Measurements from ENCODE around the gene CSTPP1.
"Not testable (repeated sequence)": the region's sequence is repeated elsewhere in the genome, so short reads cannot be mapped to it uniquely, and the experiment has no call there.

CSTPP1 gene

DNA sequence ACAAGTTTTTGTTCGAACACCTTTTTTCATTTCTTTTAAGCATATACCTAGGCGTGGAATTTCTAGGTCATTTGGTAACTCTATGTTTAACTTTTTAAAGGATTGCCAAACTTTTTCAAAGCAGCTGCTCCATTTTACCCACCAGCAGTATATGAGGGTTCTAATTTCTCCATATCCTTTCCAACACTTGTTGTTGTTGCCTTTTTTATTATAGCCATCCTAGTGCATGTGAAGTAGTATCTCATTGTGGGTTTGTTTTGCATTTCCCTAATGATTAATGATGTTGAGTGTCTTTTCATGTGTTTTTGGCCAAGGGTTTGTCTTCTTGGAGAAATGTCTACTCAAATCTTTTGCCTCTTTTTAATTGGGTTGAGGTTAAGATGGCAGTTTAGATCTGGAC, 24.5 kb downstream of the CSTPP1 start:
- DNase-seq = no peak

DNA sequence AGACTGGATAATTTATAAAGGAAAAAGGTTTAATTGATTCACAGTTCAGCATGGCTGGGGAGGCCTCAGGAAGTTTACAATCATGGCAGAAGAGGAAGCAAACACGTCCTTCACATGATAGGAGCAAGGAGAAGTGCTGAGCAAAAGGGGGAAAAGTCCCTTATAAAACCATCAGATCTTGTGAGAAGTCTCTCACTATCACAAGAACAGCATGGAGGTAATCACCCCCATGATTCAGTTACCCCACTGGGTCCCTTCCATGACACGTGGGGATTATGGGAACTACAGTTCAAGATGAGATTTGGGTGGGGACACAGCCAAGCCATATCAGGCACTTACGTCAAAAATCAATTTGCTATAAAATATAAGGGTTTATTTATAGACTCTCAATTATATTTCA, 25.3 kb downstream of the CSTPP1 start:
- not testable (repeated sequence) for DNase-seq

DNA sequence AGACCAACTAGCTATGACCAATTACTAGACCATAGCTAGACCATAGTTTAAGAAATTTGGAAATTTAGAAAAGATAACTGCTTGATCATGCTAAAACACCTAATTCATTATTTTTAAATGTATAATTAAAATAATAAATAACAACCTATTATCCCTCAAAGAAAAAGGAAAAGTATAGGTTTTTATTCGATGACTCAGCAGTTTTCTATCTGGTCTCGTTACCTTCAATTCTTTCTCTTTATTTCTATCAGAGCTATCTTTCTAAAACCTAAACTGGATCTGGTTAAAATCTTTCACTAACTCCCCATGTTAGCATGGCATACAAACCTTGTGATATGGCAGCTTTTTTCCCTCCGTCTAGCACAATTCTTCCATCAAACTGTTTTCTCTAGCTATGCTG, 27.3 kb downstream of the CSTPP1 start:
- DNase-seq = no peak

- no peak for DNase-seq
These were observed 30.2 kb downstream of the CSTPP1 start for GRCh38 chr11:46966773-46967172.

DNA sequence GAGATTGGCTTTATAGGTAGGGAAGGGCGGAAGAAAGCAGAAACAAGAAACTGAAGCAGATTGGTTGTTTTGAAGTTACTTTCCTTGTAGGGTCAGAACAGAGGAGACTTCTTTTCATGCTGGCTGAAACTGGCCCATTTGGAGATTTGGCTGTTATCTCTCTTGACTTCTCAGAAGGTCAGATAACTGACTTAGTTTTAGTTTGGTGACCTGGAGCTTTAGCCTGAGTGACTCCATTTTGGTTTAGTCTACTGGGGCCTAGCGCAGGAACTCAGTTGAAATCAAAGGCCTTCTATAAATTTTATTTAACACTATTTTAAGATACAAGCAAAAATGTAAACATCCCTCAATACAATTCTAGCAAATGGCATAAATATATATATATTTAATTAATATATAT, 31.4 kb downstream of the CSTPP1 start:
- no peak for DNase-seq

DNA sequence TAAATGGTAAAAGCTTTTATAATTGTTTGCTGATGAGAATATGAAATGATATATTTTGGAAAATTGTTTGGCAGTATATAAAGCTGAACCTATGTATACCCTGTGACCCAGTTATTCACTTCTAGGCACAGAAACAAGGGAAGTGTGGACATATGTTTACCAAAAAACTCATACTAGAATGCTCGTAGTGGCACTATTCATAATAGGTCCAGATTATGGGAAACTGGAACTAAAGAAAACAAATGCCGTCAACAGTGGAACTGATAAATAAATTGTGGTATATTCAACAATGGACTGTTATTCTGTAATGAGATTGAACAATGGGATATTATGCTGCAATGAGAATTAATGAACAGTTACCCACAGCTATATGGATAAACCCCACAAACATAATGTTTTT, 32.8 kb downstream of the CSTPP1 start:
- DNase-seq = no peak

GRCh38 chr11:46970913-46971625, 34.5 kb downstream of the CSTPP1 start:
- no peak for DNase-seq

DNA sequence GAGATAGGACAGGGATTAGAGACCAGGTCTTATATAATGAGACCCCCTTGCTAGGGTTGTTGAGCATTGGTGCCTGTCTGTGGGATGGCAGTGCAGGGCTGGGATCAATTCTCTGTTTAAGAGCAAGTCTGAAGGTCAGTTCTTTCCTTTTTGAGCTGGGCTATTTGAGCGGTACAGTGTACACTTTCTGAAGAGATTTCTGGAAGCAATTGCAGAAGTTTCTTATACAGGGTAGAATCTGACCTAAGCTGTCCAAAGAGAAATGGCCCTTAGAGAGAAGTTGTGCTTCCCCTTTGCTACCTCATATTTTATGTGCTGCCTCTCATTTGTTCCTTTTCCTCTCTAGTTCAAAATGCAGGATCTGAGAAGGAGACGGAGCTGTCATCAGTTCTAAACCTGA, 35.8 kb downstream of the CSTPP1 start:
- DNase-seq = no peak

GRCh38 chr11:46972821-46973220, 36.3 kb downstream of the CSTPP1 start:
- DNase-seq = no peak

- DNase-seq = no peak
These were observed 39.8 kb downstream of the CSTPP1 start for GRCh38 chr11:46976182-46976854.

GRCh38 chr11:46977038-46977813, 40.7 kb downstream of the CSTPP1 start:
- no peak for DNase-seq

DNA sequence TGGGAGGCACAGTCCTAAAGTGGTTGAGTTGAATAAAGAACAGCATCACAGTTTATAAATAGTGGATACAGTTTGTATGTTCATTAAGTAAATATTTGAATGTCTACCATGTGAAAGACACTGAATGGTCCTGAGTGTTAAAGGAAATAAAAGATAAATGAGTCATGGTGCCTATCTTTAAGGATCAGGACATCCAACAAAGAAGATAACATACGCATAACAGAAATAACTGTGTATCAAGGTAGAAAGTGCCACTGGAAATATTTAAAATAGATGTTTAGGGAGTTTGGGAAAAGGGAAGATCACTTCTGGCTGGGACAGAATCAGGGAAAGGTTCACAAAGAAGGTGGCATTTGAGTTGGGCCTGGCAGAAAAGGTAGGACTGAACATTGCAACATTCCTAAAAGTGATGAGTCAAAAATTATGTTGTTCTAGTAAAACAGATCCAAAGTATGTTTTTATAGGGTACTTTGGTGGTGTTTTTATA, 41.5 kb downstream of the CSTPP1 start:
- DNase-seq = no peak

GRCh38 chr11:46979358-46979757, 42.8 kb downstream of the CSTPP1 start:
- DNase-seq = no peak

- DNase-seq = peak in 1 of 2 donors; percentile 15
These were observed 44.9 kb downstream of the CSTPP1 start for GRCh38 chr11:46981436-46981835.

DNA sequence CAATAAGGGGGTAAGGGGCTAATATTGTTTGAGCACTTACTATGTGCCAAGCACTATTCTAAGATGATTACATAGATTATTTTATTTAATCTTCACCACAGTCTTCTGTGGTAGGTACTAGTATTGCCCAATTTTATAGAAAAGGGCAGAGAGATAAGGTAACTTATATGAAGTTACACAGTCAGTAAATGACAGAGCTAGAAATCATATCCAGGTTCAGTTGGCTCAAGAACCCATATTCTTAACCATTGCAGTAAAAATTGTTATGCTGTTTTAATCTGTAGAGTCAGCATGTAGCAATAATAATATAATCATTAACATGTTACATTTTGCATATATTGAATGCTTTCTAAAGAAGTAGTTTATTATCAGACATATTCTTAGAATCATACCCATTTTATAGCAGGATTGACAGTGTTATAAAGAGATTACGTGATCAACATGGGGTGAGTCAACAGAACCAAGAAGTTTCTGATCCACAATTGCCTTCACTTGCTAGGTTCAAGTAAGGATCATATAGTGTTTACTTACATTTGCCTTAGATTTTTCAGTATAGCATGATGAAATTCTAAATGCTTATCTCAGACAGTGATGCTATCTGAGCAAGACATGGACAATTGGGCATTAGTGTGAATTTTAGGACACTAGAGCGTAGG, 46.4 kb downstream of the CSTPP1 start:
- DNase-seq = no peak

DNA sequence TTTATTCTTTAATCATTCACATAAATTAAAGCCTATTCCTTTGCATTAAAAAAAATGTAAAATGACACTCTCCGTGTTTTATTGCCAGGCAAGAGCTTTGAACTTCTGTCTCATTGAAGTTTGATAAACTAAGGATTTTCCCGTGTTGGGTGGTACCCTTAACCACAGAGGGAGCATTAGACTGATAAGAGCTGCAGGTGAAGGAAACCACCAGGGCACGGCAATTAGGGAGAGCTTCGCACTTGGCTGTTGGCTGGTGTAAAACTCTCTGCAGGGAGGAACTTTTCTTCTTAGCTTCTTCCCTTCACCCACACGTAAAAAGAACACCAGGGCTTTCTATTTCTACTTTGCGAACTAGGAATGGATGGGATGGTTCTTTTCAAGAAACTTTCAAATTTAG, 47.0 kb downstream of the CSTPP1 start:
- no peak for DNase-seq

DNA sequence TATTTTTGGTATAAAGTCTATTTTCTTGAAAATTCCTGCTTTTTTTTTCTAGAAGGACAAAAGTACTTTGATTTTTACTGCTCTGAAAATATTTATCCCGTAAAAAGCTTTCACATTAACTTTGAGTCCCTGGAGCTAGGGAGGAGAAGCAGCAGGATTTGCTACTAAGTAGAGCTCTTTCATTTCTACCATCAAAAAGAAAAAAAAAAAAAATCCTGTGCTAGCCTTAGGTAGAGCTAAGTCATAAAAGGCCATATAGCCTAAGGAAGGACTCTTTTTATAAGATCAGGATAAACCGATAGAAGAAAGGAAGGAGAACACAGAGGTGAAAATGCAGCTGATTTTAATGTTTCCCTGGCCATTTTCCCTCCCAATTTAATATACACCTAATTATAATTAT, 48.0 kb downstream of the CSTPP1 start:
- no peak for DNase-seq

DNA sequence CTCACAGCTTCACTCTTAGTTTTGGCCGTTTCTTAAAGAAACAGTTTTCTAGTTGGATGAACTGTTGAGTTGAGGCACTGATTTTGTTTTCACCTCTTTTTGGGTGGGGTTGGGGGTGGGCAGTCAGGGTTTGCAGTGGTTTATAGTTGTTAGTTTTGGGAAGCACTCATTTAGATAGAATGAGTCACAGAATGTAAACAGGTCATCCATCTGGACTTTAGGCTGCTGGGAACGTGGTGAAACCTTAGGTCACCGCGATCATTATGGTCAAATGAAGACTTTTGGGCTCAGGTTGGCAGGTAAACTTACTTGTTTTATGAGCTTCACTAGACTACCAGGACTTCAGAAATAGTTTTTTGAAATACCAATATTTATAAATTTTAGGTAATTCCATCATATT, 48.4 kb downstream of the CSTPP1 start:
- no peak for DNase-seq

DNA sequence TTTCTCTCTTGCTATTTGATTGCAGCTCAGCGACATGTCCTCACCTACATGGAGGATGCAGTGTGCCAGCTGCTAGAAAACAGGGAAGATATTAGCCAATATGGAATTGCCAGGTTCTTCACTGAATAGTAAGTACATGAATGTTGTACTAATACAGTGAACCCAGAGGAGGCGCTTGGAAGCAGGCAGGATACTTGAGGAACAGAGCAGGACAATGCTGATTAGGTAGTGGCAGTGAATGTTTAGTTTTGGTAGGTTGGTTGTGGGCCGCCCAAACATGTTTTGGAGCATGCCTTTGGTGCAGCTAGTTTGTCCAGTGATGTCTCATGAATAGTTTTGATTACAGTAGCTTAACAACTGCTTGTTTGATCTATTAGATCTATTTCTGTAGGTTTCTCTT, 50.6 kb downstream of the CSTPP1 start:
- DNase-seq = no peak

DNA sequence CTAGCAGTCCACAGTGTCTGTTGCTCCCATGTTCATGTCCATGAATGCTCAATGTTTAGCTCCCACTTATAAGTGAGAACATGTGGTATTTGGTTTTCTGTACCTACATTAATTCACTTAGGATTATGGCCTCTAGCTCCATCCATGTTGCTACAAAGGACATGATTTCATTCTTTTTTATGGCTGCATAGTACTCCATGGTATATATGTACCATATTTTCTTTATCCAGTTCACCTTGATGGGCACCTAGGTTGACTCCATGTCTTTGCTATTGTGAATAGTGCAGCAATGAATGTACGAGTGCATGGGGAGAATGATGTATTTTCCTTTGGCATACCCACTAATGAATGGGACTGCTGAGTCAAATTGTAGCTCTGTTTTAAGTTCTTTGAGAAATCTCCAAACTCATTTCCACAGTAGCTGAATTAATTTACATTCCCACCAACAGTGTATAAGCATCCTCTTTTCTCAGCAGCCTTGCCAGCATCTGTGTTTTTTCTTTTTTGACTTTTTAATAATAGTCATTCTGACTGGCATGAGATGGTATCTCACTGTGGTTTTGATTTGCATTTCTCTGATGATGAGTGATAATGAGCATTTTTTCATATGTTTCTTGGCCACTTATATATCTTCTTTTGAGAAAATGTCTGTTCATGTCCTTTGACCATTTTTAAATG, 53.4 kb downstream of the CSTPP1 start:
- DNase-seq = not testable (repeated sequence)

- DNase-seq = no peak
These were observed 54.8 kb downstream of the CSTPP1 start for GRCh38 chr11:46991391-46991790.

- not testable (repeated sequence) for DNase-seq
These were observed 55.8 kb downstream of the CSTPP1 start for GRCh38 chr11:46992386-46992785.

DNA sequence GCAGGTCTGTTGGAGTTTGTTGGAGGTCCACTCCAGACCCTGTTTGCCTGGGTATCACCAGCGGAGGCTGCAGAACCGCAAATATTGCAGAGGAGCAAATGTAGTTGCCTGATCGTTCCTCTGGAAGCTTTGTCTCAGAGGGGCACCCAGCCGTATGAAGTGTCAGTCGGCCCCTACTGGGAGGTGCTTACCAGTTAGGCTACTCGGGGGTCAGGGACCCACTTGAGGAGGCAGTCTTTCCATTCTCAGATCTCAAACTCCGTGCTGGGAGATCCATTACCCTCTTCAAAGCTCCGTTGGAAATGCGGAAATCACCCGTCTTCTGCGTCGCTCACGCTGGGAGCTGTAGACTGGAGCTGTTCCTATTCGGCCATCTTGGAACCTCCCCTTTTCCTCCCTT, 61.2 kb downstream of the CSTPP1 start:
- not testable (repeated sequence) for DNase-seq
